Stimulated activated CD4-positive, alpha-beta T cell treated with anti-CD3 and anti-CD28 coated beads, Interleukin-2, amount 100 ng/mL, for 4 hours (primary cell): Measurements from ENCODE around the gene ZNF556.
"Not testable (repeated sequence)": the region's sequence is repeated elsewhere in the genome, so short reads cannot be mapped to it uniquely, and the experiment has no call there.

Experiments used
- DNase-seq: peaks from one replicate; pipeline ENCODE4 v3.0.0-alpha.2; 2020; ENCODE audit warnings: low read depth

Gene ZNF556

GRCh38 chr19:2853015-2853606 is 14.0 kb upstream of the ZNF556 start:
- DNase-seq: no peak

- DNase-seq: no peak
These were observed 12.3 kb upstream of the ZNF556 start for GRCh38 chr19:2854849-2855248.

- DNase-seq: no peak
These were observed 10.6 kb upstream of the ZNF556 start for GRCh38 chr19:2856457-2857050.

GRCh38 chr19:2858864-2859263 is 8.3 kb upstream of the ZNF556 start:
- DNase-seq: no peak

GRCh38 chr19:2863816-2864215 is 3.3 kb upstream of the ZNF556 start:
- DNase-seq: no peak

GRCh38 chr19:2865334-2866100 is 1.6 kb upstream of the ZNF556 start:
- DNase-seq: no peak

GRCh38 chr19:2866495-2867024 is 575 bp upstream of the ZNF556 start:
- DNase-seq: no peak

GRCh38 chr19:2869618-2870017 is 2.5 kb downstream of the ZNF556 start:
- no peak for DNase-seq

GRCh38 chr19:2872175-2872574 is 5.0 kb downstream of the ZNF556 start:
- peak; percentile 9 for DNase-seq

- DNase-seq: no peak
These were observed 10.5 kb downstream of the ZNF556 start for GRCh38 chr19:2877398-2878331.

- DNase-seq: no peak
These were observed 16.7 kb downstream of the ZNF556 start for GRCh38 chr19:2883686-2884439.

GRCh38 chr19:2885736-2886135 is 18.6 kb downstream of the ZNF556 start:
- DNase-seq: no peak

GRCh38 chr19:2887391-2887914 is 20.3 kb downstream of the ZNF556 start:
- DNase-seq: no peak

GRCh38 chr19:2888731-2889224 is 21.6 kb downstream of the ZNF556 start:
- peak; percentile 64 for DNase-seq

- not testable (repeated sequence) for DNase-seq
These were observed 23.4 kb downstream of the ZNF556 start for GRCh38 chr19:2890531-2890930.

GRCh38 chr19:2896694-2897093 is 29.6 kb downstream of the ZNF556 start:
- no peak for DNase-seq

GRCh38 chr19:2900296-2901252 is 33.4 kb downstream of the ZNF556 start, which contains the start of gene ZNF57:
ZNF57 (plus strand) TSS chr19:2900928; CDS start chr19:2901046, 118 bp downstream.
- peak; percentile 97 for DNase-seq

GRCh38 chr19:2902590-2903218 is 35.6 kb downstream of the ZNF556 start:
- DNase-seq: no peak

- DNase-seq: not testable (repeated sequence)
These were observed 36.2 kb downstream of the ZNF556 start for GRCh38 chr19:2903326-2903725.
